Right renal pelvis (tissue), 4 donors: Measurements from ENCODE around the gene STK32C. TPM values are rescaled to one million over a fixed set of nuclear protein-coding genes. Genes with fewer than 3 reads are reported as not detected.

ENCODE experiments used
- DNase-seq, 4 donors: peaks; one replicate each; pipeline ENCODE4 v3.0.0-alpha.2; 2013; ENCODE audit warnings: low read depth in 4 of 4, low spot score in 3 of 4, missing footprints in 1 of 4
- polyA plus RNA-seq, 4 donors: library from polyadenylated mRNA; unstranded; fragments of 120-200 nt; gene quantifications; one replicate each; pipeline ENCODE4 v1.2.1, GENCODE V29; 2013; ENCODE audit not compliant: insufficient read length in 4 of 4

STK32C gene
- polyA plus RNA-seq, 4 donors: 11.5 to 14.3 (median 12.0) TPM

GRCh38 chr10:132237396-132237795, 70.4 kb downstream of the STK32C start:
- DNase-seq: no peak

GRCh38 chr10:132236881-132237280, 70.9 kb downstream of the STK32C start:
- no peak for DNase-seq

GRCh38 chr10:132236161-132236560, 71.6 kb downstream of the STK32C start:
- DNase-seq: no peak

GRCh38 chr10:132234860-132235259, 72.9 kb downstream of the STK32C start:
- DNase-seq: no peak

GRCh38 chr10:132233501-132234085, 74.2 kb downstream of the STK32C start:
- DNase-seq: no peak

- DNase-seq: no peak
Observed at GRCh38 chr10:132232981-132233380, 74.8 kb downstream of the STK32C start.

GRCh38 chr10:132232023-132232951, 75.5 kb downstream of the STK32C start:
- no peak for DNase-seq

GRCh38 chr10:132231656-132232022, 76.1 kb downstream of the STK32C start:
- no peak for DNase-seq

GRCh38 chr10:132230557-132231210, 77.1 kb downstream of the STK32C start:
- DNase-seq: no peak

GRCh38 chr10:132229834-132230556, 77.8 kb downstream of the STK32C start:
- DNase-seq: no peak

- no peak for DNase-seq
Observed at GRCh38 chr10:132229096-132229495, 78.7 kb downstream of the STK32C start.

- no peak for DNase-seq
Observed at GRCh38 chr10:132228616-132229015, 79.1 kb downstream of the STK32C start.

- DNase-seq: no peak
Observed at GRCh38 chr10:132227851-132228390, 79.8 kb downstream of the STK32C start.

GRCh38 chr10:132226586-132227405, 81.0 kb downstream of the STK32C start:
- DNase-seq: no peak

GRCh38 chr10:132225849-132226205, 81.9 kb downstream of the STK32C start:
- DNase-seq: no peak

GRCh38 chr10:132225073-132225848, 82.5 kb downstream of the STK32C start:
- DNase-seq: no peak

GRCh38 chr10:132224343-132225072, 83.2 kb downstream of the STK32C start:
- no peak for DNase-seq

- no peak for DNase-seq
Observed at GRCh38 chr10:132223611-132224342, 84.0 kb downstream of the STK32C start.
